ENCODE results near the gene TRIM68. TPM values are rescaled to one million over a fixed set of nuclear protein-coding genes. Genes with fewer than 3 reads are reported as not detected.

The TRIM68 gene
- total RNA-seq, 1 donor from 2014 or later = 13.8 TPM

DNA sequence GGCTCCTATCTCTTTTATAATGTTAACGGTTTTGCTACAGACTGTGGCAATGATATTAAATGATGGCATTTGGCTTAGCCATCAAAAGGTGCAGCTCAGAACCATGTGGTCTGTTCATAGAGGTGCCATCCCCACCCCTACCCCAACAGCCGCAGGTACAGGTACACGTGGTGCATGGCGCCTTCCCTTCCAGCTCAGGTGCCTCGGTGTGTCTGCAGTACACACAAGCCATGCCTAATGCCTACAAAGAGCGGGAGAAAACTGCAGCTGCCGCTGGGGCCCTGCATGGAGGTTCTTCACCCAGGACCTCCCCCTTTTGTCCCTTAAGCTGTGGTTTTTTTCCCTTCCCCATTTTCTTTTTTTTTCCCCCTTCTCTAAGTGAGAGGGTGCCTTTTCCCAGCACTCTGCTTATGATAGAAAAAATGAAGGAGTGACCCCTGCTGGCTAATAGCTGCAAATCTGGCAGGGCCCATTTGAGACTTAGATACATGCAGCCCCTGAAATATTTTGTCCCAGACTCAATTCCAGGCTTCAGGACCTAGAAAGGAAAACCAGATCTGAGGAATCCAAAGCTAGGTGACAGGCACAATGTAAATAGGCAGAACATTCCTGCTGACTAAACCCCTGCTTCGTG, 56.6 kb downstream of the TRIM68 start:
- H3K27ac ChIP-seq = no peak overlapping the region
- H3K36me3 ChIP-seq = no peaks in the 10 kb centered on the region
- H3K27me3 ChIP-seq (ENCODE audit: low read depth) = peaks cover 3% of the 10 kb centered on the region
- DNase-seq (no peak), ATAC-seq (no peak)
- no peaks in the 10 kb centered on the region for H3K4me1 ChIP-seq
- intact Hi-C loops (cut with DNase I) = no loop called here
- H3K9me3 ChIP-seq = no peaks in the 10 kb centered on the region
- H3K4me3 ChIP-seq = no peak overlapping the region
- TF ChIP-seq, protein P1, sequence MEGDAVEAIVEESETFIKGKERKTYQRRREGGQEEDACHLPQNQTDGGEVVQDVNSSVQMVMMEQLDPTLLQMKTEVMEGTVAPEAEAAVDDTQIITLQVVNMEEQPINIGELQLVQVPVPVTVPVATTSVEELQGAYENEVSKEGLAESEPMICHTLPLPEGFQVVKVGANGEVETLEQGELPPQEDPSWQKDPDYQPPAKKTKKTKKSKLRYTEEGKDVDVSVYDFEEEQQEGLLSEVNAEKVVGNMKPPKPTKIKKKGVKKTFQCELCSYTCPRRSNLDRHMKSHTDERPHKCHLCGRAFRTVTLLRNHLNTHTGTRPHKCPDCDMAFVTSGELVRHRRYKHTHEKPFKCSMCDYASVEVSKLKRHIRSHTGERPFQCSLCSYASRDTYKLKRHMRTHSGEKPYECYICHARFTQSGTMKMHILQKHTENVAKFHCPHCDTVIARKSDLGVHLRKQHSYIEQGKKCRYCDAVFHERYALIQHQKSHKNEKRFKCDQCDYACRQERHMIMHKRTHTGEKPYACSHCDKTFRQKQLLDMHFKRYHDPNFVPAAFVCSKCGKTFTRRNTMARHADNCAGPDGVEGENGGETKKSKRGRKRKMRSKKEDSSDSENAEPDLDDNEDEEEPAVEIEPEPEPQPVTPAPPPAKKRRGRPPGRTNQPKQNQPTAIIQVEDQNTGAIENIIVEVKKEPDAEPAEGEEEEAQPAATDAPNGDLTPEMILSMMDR (IDR thresholded peaks at IDR 0.05) = peak; percentile 12

Other genes starting within 250 kb of the TRIM68 start
- gene OR52B4, start 239.8 kb downstream of the TRIM68 start, total RNA-seq = not detected
- gene TRIM21, start 214.5 kb downstream of the TRIM68 start, total RNA-seq = 42.2 TPM
- 0.47 TPM for gene OR52K2, start 158.9 kb downstream of the TRIM68 start, total RNA-seq
- gene OR52K1, start 125.6 kb downstream of the TRIM68 start, total RNA-seq = 0.27 TPM
- not detected for gene OR52M1, start 63.0 kb downstream of the TRIM68 start, total RNA-seq
- gene OR52I2, start 26.5 kb downstream of the TRIM68 start, total RNA-seq = not detected
- gene OR52I1, start 14.2 kb downstream of the TRIM68 start, total RNA-seq = not detected
- gene OR51D1, start 29.2 kb upstream of the TRIM68 start, total RNA-seq = not detected
- not detected for gene OR51E1, start 35.8 kb upstream of the TRIM68 start, total RNA-seq
- gene OR51E2, start 89.6 kb upstream of the TRIM68 start, total RNA-seq = not detected
- gene MMP26, start 96.6 kb upstream of the TRIM68 start, total RNA-seq = not detected
- not detected for gene OR51F1, start 161.7 kb upstream of the TRIM68 start, total RNA-seq
- gene OR52R1, start 196.1 kb upstream of the TRIM68 start, total RNA-seq = not detected
- gene OR51F2, start 213.1 kb upstream of the TRIM68 start, total RNA-seq = not detected
- not detected for gene OR51S1, start 241.0 kb upstream of the TRIM68 start, total RNA-seq

Measured in lower lobe of right lung (tissue), 2 donors.